ENCODE measurements around the gene TFCP2L1.

The TFCP2L1 gene

DNA sequence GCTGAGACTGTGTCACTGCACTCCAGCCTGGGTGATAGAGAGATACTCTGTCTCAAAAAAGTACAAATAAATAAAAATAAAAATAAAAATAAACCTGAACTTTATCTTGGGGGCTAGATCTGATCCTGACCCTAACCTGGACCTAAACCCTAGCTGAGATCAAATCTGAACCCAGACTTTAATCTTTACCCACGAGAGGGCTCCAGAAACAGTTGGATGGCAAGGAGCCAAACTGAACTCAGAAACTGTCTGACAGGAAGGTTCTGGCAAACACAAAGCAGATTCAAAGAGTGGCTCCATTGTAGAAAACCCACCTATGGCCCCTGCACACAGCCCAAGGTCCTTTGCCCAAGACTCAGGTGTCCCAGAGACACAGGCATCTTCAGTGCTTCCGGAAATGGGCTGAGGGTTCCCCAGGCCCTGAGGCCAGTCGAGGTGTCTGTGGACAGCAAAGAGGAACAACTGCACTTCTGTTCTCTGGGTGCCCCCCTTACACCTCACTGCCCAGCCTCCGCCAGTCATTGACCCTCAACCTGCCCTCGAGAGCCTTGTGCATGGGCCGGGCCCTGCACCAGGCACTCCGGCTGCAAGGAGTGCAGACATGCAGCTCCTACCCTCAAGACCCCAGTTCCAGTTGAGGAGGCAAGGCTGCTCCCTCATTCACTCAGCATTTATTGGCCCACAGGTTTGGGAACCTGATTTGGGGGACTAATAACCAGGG lies 95.2 kb downstream of the TFCP2L1 start:
- no peak overlapping the region for H3K4me3 ChIP-seq (ENCODE audit: low read depth, low read length)
- TF ChIP-seq, protein P1, sequence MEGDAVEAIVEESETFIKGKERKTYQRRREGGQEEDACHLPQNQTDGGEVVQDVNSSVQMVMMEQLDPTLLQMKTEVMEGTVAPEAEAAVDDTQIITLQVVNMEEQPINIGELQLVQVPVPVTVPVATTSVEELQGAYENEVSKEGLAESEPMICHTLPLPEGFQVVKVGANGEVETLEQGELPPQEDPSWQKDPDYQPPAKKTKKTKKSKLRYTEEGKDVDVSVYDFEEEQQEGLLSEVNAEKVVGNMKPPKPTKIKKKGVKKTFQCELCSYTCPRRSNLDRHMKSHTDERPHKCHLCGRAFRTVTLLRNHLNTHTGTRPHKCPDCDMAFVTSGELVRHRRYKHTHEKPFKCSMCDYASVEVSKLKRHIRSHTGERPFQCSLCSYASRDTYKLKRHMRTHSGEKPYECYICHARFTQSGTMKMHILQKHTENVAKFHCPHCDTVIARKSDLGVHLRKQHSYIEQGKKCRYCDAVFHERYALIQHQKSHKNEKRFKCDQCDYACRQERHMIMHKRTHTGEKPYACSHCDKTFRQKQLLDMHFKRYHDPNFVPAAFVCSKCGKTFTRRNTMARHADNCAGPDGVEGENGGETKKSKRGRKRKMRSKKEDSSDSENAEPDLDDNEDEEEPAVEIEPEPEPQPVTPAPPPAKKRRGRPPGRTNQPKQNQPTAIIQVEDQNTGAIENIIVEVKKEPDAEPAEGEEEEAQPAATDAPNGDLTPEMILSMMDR (IDR thresholded peaks at IDR 0.05; ENCODE audit: low read depth, low read length) = no peak

DNA sequence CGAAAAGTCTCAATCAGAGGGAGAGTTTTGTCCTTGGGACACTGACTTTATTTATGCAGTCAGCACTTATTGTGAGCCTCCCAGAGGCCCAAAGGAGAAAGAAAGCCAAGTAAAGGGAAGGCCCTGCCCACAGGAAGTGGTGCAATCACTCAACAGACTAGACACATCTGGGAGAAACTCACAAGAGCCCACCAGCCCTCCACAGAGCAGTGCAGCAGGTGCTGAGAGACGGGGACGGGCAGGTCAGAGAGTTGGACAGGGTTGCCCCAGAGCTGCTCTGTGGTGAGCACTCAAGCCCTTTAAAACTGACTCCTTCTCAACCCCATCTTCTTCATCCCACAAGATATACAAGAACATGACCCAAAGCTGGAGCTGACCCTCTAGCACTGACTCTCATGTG lies 96.0 kb downstream of the TFCP2L1 start:
- TF ChIP-seq, protein P1 (IDR thresholded peaks at IDR 0.05; ENCODE audit: low read depth, low read length) = no peak
- H3K4me3 ChIP-seq (ENCODE audit: low read depth, low read length) = no peak overlapping the region

DNA sequence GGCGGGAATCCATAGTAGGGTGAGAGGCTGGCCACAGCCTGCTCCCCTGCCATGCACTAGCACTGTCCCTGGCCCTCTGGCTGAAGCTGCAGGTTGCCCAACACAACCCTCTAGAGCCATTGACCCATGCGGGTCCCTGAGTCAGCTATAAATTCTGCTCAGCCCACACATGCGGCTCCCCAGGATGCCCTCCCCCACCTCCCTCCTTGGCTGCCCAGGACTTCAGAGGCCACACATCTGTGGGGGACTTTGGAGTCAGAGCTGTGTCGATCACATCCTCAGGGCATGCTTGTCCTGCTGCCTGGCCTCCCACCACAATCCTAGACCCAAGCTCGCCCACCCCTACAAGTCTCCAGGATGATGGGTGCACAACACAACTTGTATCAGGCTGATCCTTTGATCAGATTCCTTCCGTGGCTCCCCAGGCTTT lies 97.0 kb downstream of the TFCP2L1 start:
- H3K4me3 ChIP-seq (ENCODE audit: low read depth, low read length) = no peak overlapping the region
- TF ChIP-seq, protein P1 (IDR thresholded peaks at IDR 0.05; ENCODE audit: low read depth, low read length) = no peak

DNA sequence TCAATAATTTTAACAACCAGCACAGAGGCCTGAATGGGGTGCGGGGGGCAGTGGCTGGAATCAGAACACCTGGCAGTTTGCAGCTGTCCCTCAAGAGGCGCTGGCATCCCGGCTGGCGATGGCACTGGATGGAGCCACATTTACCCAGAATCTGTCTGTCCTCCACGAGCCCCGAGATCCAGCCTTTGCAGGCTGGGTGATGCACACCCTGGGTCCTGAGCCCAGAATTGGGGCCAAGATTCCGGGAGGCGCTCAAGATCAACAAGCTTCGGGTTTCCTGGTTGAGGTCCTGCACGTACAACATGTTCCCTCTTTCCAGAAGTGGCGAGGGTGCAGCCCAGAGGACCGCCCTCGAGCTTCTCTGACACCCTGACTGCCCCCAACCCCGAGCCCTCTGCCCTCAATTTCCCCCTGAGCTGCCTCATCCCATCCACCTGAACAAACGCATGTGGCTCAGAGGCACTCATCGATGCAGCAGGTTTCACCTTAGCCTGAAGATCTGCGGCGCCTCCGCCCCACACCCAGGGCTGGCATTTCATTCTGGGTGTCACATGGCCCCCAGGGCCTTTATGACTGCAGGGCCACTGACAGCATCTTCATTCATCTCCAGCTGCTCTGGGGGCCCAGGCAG lies 97.5 kb downstream of the TFCP2L1 start:
- TF ChIP-seq, protein P1 (IDR thresholded peaks at IDR 0.05; ENCODE audit: low read depth, low read length) = no peak
- no peak overlapping the region for H3K4me3 ChIP-seq (ENCODE audit: low read depth, low read length)

DNA sequence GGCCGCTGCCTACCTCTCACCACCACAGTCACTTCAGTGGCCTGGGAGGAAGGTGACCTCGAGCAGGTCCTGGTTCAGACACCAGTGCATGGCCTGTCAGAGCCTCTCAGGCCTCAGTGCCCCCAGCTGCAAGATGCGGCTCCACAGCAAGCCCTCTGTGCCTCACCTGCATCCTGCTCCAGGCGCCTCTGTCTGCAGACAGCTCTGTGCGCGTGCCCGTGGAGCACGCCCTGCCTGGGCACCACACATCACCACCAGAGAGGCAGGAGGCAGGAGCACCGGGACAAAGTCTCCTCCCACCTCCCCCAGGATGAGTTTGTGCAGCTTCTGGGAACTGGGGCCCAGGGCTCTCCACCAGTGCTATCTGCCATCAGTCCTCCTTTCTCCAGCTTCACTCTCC lies 98.7 kb downstream of the TFCP2L1 start:
- no peak overlapping the region for H3K4me3 ChIP-seq (ENCODE audit: low read depth, low read length)
- TF ChIP-seq, protein P1 (IDR thresholded peaks at IDR 0.05; ENCODE audit: low read depth, low read length) = no peak

DNA sequence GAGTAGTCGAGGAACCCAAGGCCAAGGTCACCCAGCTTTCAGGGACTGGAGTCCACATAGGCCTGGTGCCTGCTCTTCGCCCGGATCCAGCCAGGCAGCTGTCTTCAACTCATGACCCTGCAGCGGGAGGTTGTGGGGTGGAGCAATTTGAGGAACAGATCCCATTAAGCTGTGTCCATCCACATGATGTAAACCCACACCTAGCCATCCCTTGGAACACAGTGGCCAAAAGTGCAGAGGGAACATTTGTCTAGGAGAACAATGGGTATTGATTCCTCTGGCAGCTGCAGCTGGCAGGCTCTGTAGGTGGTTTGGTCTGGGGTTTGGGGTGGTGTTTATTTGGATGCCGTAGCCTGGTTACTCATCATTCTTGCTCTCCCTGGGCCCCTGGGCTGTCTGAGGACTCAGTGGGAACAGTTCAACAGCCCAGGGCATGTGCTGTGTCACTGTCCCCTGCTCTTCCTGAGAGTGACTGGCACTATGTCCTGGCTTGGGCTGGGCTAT lies 99.4 kb downstream of the TFCP2L1 start:
- H3K4me3 ChIP-seq (ENCODE audit: low read depth, low read length) = no peak overlapping the region
- TF ChIP-seq, protein P1 (IDR thresholded peaks at IDR 0.05; ENCODE audit: low read depth, low read length) = no peak

DNA sequence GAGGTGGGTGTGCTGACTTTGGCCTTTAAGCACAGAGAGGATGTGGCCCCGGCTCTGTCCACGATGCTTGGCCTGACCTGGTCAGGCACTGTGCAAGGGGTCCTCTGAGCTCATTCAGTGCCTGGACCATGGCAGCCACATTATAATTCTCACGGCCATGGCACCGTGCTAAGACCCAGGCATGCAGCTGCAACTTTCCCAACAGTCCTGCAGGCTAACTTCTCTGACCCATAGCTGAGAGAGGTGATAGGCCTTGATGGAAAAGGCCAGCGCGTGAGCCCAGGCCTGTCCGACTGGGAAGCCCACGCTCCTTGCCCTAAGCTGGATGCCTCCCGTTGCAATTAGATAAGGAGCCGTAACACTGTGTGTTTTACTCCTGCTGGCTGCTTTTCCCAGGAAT lies 99.9 kb downstream of the TFCP2L1 start:
- TF ChIP-seq, protein P1 (IDR thresholded peaks at IDR 0.05; ENCODE audit: low read depth, low read length) = no peak
- H3K4me3 ChIP-seq (ENCODE audit: low read depth, low read length) = no peak overlapping the region
